Caco-2 (cell line): ENCODE measurements around the gene IL17RB. TPM values are rescaled to one million over a fixed set of nuclear protein-coding genes. Genes with fewer than 3 reads are reported as not detected.
A peak's percentile ranks its signal among the peaks of the same experiment; 100 is the strongest.

ENCODE experiments used
- BruUV-seq: library from RNA; stranded (reverse); fragments of 400-500 nt; replicated peaks from 2 replicates; lab custom pipeline; 2021; lab: Mats Ljungman, UMichigan
- CTCF ChIA-PET: fragments of 300-600 bp; sonication (Branson Sonifier 250); formaldehyde crosslinking; loops from one replicate; lab custom pipeline; 2022; ENCODE audit warnings: antibody characterized with exemption; lab: Charles Lee
- POLR2A ChIA-PET: fragments of 300-600 bp; sonication (Branson Sonifier 250); formaldehyde crosslinking; loops from one replicate; lab custom pipeline; 2022; ENCODE audit warnings: antibody characterized with exemption; lab: Charles Lee
- DNase-seq, 2 experiments: peaks; one replicate each; pipeline versions ENCODE4 v3.0.0 to v3.0.0-alpha.2; 2020 to 2022
- H3K27me3 ChIP-seq: replicated peaks from 2 replicates; pipeline ENCODE4 v1.6.0; 2011; ENCODE audit warnings: low read length; ENCODE audit not compliant: control insufficient read depth, insufficient read depth
- H3K36me3 ChIP-seq: 2 replicates; pipeline ENCODE4 v1.5.1; 2011; ENCODE audit warnings: low read length; ENCODE audit not compliant: control insufficient read depth, insufficient read depth
- H3K4me1 ChIP-seq: fragments of 250-450 bp; sonication (Bioruptor Pico); 2 replicates; pipeline ENCODE4 v1.5.1; 2020; ENCODE audit warnings: mild to moderate bottlenecking
- H3K4me3 ChIP-seq: 2 replicates; pipeline ENCODE4 v1.5.1; 2011; ENCODE audit warnings: low read depth, mild to moderate bottlenecking, control low read depth, low read length
- H3K9me3 ChIP-seq: fragments of 250-450 bp; sonication (Bioruptor Pico); 2 replicates; pipeline ENCODE4 v1.5.1; 2020; ENCODE audit warnings: mild to moderate bottlenecking, moderate library complexity
- H3K27ac Mint-ChIP-seq: one replicate; pipeline ENCODE4 v1.8.0; 2022; ENCODE audit warnings: mixed read lengths; ENCODE audit not compliant: unreplicated experiment
- H3K27me3 Mint-ChIP-seq: one replicate; pipeline ENCODE4 v1.8.0; 2022; ENCODE audit warnings: mixed read lengths; ENCODE audit not compliant: insufficient read depth, unreplicated experiment
- H3K36me3 Mint-ChIP-seq: one replicate; pipeline ENCODE4 v1.8.0; 2022; ENCODE audit warnings: mild to moderate bottlenecking, mixed read lengths; ENCODE audit not compliant: insufficient read depth, unreplicated experiment
- H3K4me1 Mint-ChIP-seq: one replicate; pipeline ENCODE4 v1.8.0; 2022; ENCODE audit warnings: low read depth, mixed read lengths; ENCODE audit not compliant: unreplicated experiment
- H3K4me3 Mint-ChIP-seq: one replicate; pipeline ENCODE4 v1.8.0; 2022; ENCODE audit warnings: mild to moderate bottlenecking, moderate library complexity, mixed read lengths; ENCODE audit not compliant: unreplicated experiment
- H3K9me3 Mint-ChIP-seq: one replicate; pipeline ENCODE4 v1.8.0; 2022; ENCODE audit warnings: mixed read lengths; ENCODE audit not compliant: unreplicated experiment
- CTCF ChIP-seq, 2 experiments: fragments of 200-600 bp in 1 of 2; IDR thresholded peaks; 1 replicate in 1 of 2; 2 replicates in 1 of 2; pipeline versions ENCODE4 v1.5.1 to v1.8.0; 2011 to 2022; ENCODE audit warnings: antibody characterized with exemption in 1 of 2, control low read depth in 1 of 2, inconsistent platforms in 1 of 2, low read depth in 1 of 2, low read length in 1 of 2, mild to moderate bottlenecking in 1 of 2, moderate library complexity in 1 of 2; ENCODE audit not compliant: insufficient read depth in 1 of 2, severe bottlenecking in 1 of 2, unreplicated experiment in 1 of 2
- intact Hi-C: fragments of 100-400 bp; cut with micrococcal nuclease; formaldehyde crosslinking; loops from one replicate; pipeline ENCODE4 v1.10.0; 2022; ENCODE audit not compliant: unreplicated experiment
- total RNA-seq: library from RNA; stranded (reverse); gene quantifications from 2 replicates; pipeline ENCODE4 v1.2.3, GENCODE V29; 2022

Gene IL17RB
- total RNA-seq, 1 experiment from 2014 or later: 27.5 TPM

- CTCF ChIA-PET: interaction anchor here (1.5 to 1.6 kb wide), 2 partner anchors 10 to 49 kb away, joined by 3 read pairs; no protein-coding TSS in a partner anchor
These were observed 45.3 kb downstream of the IL17RB start, which contains the start of gene SELENOK for GRCh38 chr3:53891497-53892285. TSS of gene SELENOK (minus strand) at chr3:53891859.

GRCh38 chr3:53892286-53892637 is 45.9 kb downstream of the IL17RB start:
- peak overlapping the region; percentile 99 for H3K27ac Mint-ChIP-seq
- DNase-seq: peak in 1 of 2 experiments; percentile 4
- H3K27me3 Mint-ChIP-seq: no peaks in the 10 kb centered on the region
- H3K4me3 Mint-ChIP-seq: peak overlapping the region; percentile 96
- BruUV-seq: TSS peak; percentile 94
- peak overlapping the region; percentile 42 for H3K4me3 ChIP-seq
- peaks cover 16% of the 10 kb centered on the region for H3K4me1 Mint-ChIP-seq
- ChIA-PET CTCF (interaction anchor here (1.5 to 1.6 kb wide), 2 partner anchors 10 to 50 kb away, joined by 3 read pairs; no protein-coding TSS in a partner anchor), POLR2A (interaction anchor here (0.5 to 2.1 kb wide), 3 partner anchors 11 to 47 kb away, joined by 6 to 14 read pairs (median 8); partner anchors contain the start of genes CHDH and IL17RB)
- peaks cover 8% of the 10 kb centered on the region for H3K36me3 Mint-ChIP-seq
- no peaks in the 10 kb centered on the region for H3K27me3 ChIP-seq
- H3K9me3 ChIP-seq: no peaks in the 10 kb centered on the region
- no peaks in the 10 kb centered on the region for H3K9me3 Mint-ChIP-seq
- H3K4me1 ChIP-seq: peaks cover 7% of the 10 kb centered on the region; the same call in 1 of the 2 replicates
- no peak for TF ChIP-seq CTCF (IDR thresholded peaks at IDR 0.05; ENCODE audit: insufficient read depth in 1 of 2, low read depth in 1 of 2, low read length in 1 of 2, severe bottlenecking in 1 of 2, unreplicated experiment in 1 of 2)
- intact Hi-C loops: loop anchor here (5.0 kb wide), 1 partner anchor 45 kb away; the partner anchor contains the start of genes CHDH and IL17RB
- no peaks in the 10 kb centered on the region; the same call in 1 of the 2 replicates for H3K36me3 ChIP-seq

More at GRCh38 chr3:53891497-53892285, 45.3 kb downstream of the IL17RB start, which contains the start of gene SELENOK:
- DNase-seq: peak; percentile 96 to 98
- no peaks in the 10 kb centered on the region for H3K9me3 ChIP-seq
- Mint-ChIP-seq H3K27ac (peak within 1 kb of the TSS; percentile 99), H3K36me3 (peaks cover 13% of the 10 kb centered on the region), H3K4me3 (peak within 1 kb of the TSS; percentile 96), H3K9me3 (no peaks in the 10 kb centered on the region), H3K4me1 (peaks cover 16% of the 10 kb centered on the region), H3K27me3 (no peaks in the 10 kb centered on the region)
- H3K36me3 ChIP-seq: no peaks in the 10 kb centered on the region; the same call in 1 of the 2 replicates
- no TSS peak for BruUV-seq
- intact Hi-C loops: loop anchor here (1.0 to 5.0 kb wide), 3 partner anchors 9 to 44 kb away; partner anchors contain the start of genes ACTR8, CHDH and IL17RB
- no peaks in the 10 kb centered on the region for H3K27me3 ChIP-seq
- POLR2A ChIA-PET: interaction anchor here (0.5 to 2.1 kb wide), 3 partner anchors 11 to 47 kb away, joined by 6 to 14 read pairs (median 8); partner anchors contain the start of genes CHDH and IL17RB
- H3K4me3 ChIP-seq: peak within 1 kb of the TSS; percentile 94
- H3K4me1 ChIP-seq: peaks cover 7% of the 10 kb centered on the region; the same call in 1 of the 2 replicates
- no peak for TF ChIP-seq CTCF (IDR thresholded peaks at IDR 0.05; ENCODE audit: insufficient read depth in 1 of 2, low read depth in 1 of 2, low read length in 1 of 2, severe bottlenecking in 1 of 2, unreplicated experiment in 1 of 2)

GRCh38 chr3:53899750-53900149 is 53.4 kb downstream of the IL17RB start:
- CTCF ChIA-PET: no interaction called here
- no peaks in the 10 kb centered on the region for H3K27me3 Mint-ChIP-seq
- H3K4me3 ChIP-seq: no peak overlapping the region
- no peak for TF ChIP-seq CTCF (IDR thresholded peaks at IDR 0.05; ENCODE audit: insufficient read depth in 1 of 2, low read depth in 1 of 2, low read length in 1 of 2, severe bottlenecking in 1 of 2, unreplicated experiment in 1 of 2)
- no TSS peak for BruUV-seq
- DNase-seq: no peak
- no peaks in the 10 kb centered on the region for H3K9me3 ChIP-seq
- no peaks in the 10 kb centered on the region for H3K27me3 ChIP-seq
- no peak overlapping the region for H3K4me3 Mint-ChIP-seq
- POLR2A ChIA-PET: interaction anchor here (0.6 kb wide), 1 partner anchor 140 kb away, joined by 3 read pairs; no protein-coding TSS in a partner anchor
- no peak overlapping the region for H3K27ac Mint-ChIP-seq
- no peaks in the 10 kb centered on the region for H3K36me3 ChIP-seq
- intact Hi-C loops: no loop called here
- no peaks in the 10 kb centered on the region for H3K4me1 Mint-ChIP-seq
- no peaks in the 10 kb centered on the region for H3K36me3 Mint-ChIP-seq
- no peaks in the 10 kb centered on the region for H3K9me3 Mint-ChIP-seq
- H3K4me1 ChIP-seq: no peaks in the 10 kb centered on the region
